GM12801 (cell line): ENCODE data around the gene TRPM2.

Source experiments
- CTCF ChIP-seq: IDR thresholded peaks from one replicate; pipeline ENCODE4 v1.5.1; 2011; ENCODE audit warnings: control low read depth; ENCODE audit not compliant: insufficient read length; ENCODE audit errors: extremely low read depth

TRPM2 gene

GRCh38 chr21:44356160-44356559, 2.7 kb downstream of the TRPM2 start:
- no peak for TF ChIP-seq CTCF

- TF ChIP-seq CTCF = no peak
Observed at GRCh38 chr21:44356636-44357035, 3.2 kb downstream of the TRPM2 start.

- no peak for TF ChIP-seq CTCF
Observed at GRCh38 chr21:44357064-44357837, 3.8 kb downstream of the TRPM2 start.

GRCh38 chr21:44359396-44359795, 6.0 kb downstream of the TRPM2 start:
- no peak for TF ChIP-seq CTCF

- no peak for TF ChIP-seq CTCF
Observed at GRCh38 chr21:44360159-44360558, 6.7 kb downstream of the TRPM2 start.

- no peak for TF ChIP-seq CTCF
Observed at GRCh38 chr21:44363278-44363677, 9.9 kb downstream of the TRPM2 start.

- TF ChIP-seq CTCF = no peak
Observed at GRCh38 chr21:44364151-44365053, 11.0 kb downstream of the TRPM2 start.
